MM.1S (cell line): ENCODE results near the gene CTU1.

Experiments used
- EZH2 ChIP-seq: fragments of 300-600 bp; sonication (generic); optimal IDR thresholded peaks from 2 replicates; pipeline ENCODE3; 2017; ENCODE audit warnings: low read depth, mild to moderate bottlenecking, antibody characterized with exemption, low read length, mixed read lengths
- EZH2phosphoT487 ChIP-seq: fragments of 300-600 bp; sonication (generic); IDR thresholded peaks from 2 replicates; pipeline ENCODE4 v1.6.1; 2018; ENCODE audit warnings: antibody characterized with exemption, low read length
- TF ChIP-seq, protein P1 (sequence below): fragments of 300-600 bp; sonication (generic); IDR thresholded peaks from 2 replicates; pipeline ENCODE4 v1.5.1; 2016; ENCODE audit warnings: antibody characterized with exemption, low read length, mixed read lengths

DNA sequence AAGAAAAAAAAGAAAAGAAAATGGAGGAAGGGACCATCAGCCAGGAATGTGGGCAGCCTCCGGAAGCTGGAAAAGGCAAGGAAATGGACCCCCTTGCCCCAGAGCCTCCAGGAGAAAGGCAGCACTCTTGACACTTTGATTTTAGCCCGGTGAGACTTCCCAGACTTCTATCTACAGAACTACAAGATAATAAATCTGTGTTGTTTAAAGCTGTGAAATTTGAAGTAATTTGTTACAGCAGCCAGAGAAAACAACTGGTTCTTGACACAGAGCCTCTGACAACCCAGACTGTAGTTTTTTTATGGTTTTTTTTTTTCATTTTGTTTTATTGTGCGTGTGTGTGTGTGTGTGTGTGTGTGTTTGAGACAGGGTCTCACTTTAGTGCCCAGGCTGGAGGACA is 7.6 kb downstream of the CTU1 start:
- TF ChIP-seq, protein P1, sequence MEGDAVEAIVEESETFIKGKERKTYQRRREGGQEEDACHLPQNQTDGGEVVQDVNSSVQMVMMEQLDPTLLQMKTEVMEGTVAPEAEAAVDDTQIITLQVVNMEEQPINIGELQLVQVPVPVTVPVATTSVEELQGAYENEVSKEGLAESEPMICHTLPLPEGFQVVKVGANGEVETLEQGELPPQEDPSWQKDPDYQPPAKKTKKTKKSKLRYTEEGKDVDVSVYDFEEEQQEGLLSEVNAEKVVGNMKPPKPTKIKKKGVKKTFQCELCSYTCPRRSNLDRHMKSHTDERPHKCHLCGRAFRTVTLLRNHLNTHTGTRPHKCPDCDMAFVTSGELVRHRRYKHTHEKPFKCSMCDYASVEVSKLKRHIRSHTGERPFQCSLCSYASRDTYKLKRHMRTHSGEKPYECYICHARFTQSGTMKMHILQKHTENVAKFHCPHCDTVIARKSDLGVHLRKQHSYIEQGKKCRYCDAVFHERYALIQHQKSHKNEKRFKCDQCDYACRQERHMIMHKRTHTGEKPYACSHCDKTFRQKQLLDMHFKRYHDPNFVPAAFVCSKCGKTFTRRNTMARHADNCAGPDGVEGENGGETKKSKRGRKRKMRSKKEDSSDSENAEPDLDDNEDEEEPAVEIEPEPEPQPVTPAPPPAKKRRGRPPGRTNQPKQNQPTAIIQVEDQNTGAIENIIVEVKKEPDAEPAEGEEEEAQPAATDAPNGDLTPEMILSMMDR, result no peak
- TF ChIP-seq EZH2 (no peak), EZH2phosphoT487 (no peak)
